Astrocyte (in vitro differentiated cells and primary cell): ENCODE data around the gene JAKMIP1. TPM values are rescaled to one million over a fixed set of nuclear protein-coding genes. Genes with fewer than 3 reads are reported as not detected.

Source experiments
- DNase-seq: peaks from one replicate; pipeline ENCODE4 v3.0.0-alpha.2; 2010; ENCODE audit warnings: low read depth
- FAIRE-seq: peaks from 2 replicates; lab custom pipeline; 2011; peaks lifted over from hg19 to GRCh38; lab: Jason Lieb, UNC
- H2AFZ ChIP-seq: 2 replicates; pipeline ENCODE4 v1.6.0; 2012; ENCODE audit warnings: low read depth, low read length, inconsistent platforms
- H3K27ac ChIP-seq: 2 replicates; pipeline ENCODE4 v1.5.1; 2011; ENCODE audit warnings: low read depth, low read length, inconsistent platforms
- H3K27me3 ChIP-seq: 2 replicates; pipeline ENCODE4 v1.6.0; 2011; ENCODE audit warnings: low read length, inconsistent platforms; ENCODE audit not compliant: insufficient read depth
- H3K36me3 ChIP-seq: 2 replicates; pipeline ENCODE4 v1.5.1; 2011; ENCODE audit warnings: low read length, inconsistent platforms; ENCODE audit not compliant: insufficient read depth
- H3K4me1 ChIP-seq: 2 replicates; pipeline ENCODE4 v1.5.1; 2011; ENCODE audit warnings: low read length, inconsistent platforms; ENCODE audit not compliant: insufficient read depth
- H3K4me2 ChIP-seq: 2 replicates; pipeline ENCODE4 v1.6.0; 2012; ENCODE audit warnings: low read length, inconsistent platforms
- H3K4me3 ChIP-seq: 2 replicates; pipeline ENCODE4 v1.5.1; 2011; ENCODE audit warnings: low read depth, mild to moderate bottlenecking, low read length, inconsistent platforms; ENCODE audit not compliant: insufficient read depth
- H3K79me2 ChIP-seq: 2 replicates; pipeline ENCODE4 v1.6.0; 2012; ENCODE audit warnings: mild to moderate bottlenecking, low read length, inconsistent platforms; ENCODE audit not compliant: insufficient read depth
- H3K9ac ChIP-seq: 2 replicates; pipeline ENCODE4 v1.6.0; 2012; ENCODE audit warnings: mild to moderate bottlenecking, low read length, inconsistent platforms
- H3K9me3 ChIP-seq: 2 replicates; pipeline ENCODE4 v1.5.1; 2012; ENCODE audit warnings: low read depth, mild to moderate bottlenecking, low read length, inconsistent platforms; ENCODE audit not compliant: insufficient read depth
- H4K20me1 ChIP-seq: 2 replicates; pipeline ENCODE4 v1.6.0; 2012; ENCODE audit warnings: low read length, inconsistent platforms; ENCODE audit not compliant: insufficient read depth
- H3K27ac Mint-ChIP-seq: one replicate; pipeline ENCODE4 v1.8.0; 2021; ENCODE audit warnings: mild to moderate bottlenecking, mixed read lengths; ENCODE audit not compliant: unreplicated experiment
- H3K27me3 Mint-ChIP-seq: one replicate; pipeline ENCODE4 v1.8.0; 2021; ENCODE audit warnings: low read depth, mixed read lengths; ENCODE audit not compliant: unreplicated experiment
- H3K36me3 Mint-ChIP-seq: one replicate; pipeline ENCODE4 v1.8.0; 2021; ENCODE audit warnings: low read depth, mixed read lengths; ENCODE audit not compliant: unreplicated experiment
- H3K4me1 Mint-ChIP-seq: one replicate; pipeline ENCODE4 v1.8.0; 2021; ENCODE audit warnings: low read depth, mixed read lengths; ENCODE audit not compliant: unreplicated experiment
- H3K4me3 Mint-ChIP-seq: one replicate; pipeline ENCODE4 v1.8.0; 2021; ENCODE audit warnings: mild to moderate bottlenecking, moderate library complexity, mixed read lengths; ENCODE audit not compliant: unreplicated experiment
- H3K9me3 Mint-ChIP-seq: one replicate; pipeline ENCODE4 v1.8.0; 2021; ENCODE audit warnings: mild to moderate bottlenecking, mixed read lengths; ENCODE audit not compliant: unreplicated experiment
- EZH2 ChIP-seq: IDR thresholded peaks from 2 replicates; pipeline ENCODE4 v1.6.1; 2012; ENCODE audit warnings: mild to moderate bottlenecking, low read length, inconsistent platforms; ENCODE audit not compliant: insufficient read depth
- total RNA-seq: library from RNA; stranded (reverse); gene quantifications from 2 replicates; pipeline ENCODE4 v1.2.1, GENCODE V29; 2021
- TF ChIP-seq, protein P1 (sequence below): IDR thresholded peaks from 2 replicates; pipeline ENCODE4 v1.5.1; 2011; ENCODE audit warnings: low read depth, mild to moderate bottlenecking, inconsistent platforms, low read length, moderate library complexity; ENCODE audit not compliant: insufficient read depth

JAKMIP1 gene
- total RNA-seq, 1 donor from 2014 or later: 0.50 TPM

DNA sequence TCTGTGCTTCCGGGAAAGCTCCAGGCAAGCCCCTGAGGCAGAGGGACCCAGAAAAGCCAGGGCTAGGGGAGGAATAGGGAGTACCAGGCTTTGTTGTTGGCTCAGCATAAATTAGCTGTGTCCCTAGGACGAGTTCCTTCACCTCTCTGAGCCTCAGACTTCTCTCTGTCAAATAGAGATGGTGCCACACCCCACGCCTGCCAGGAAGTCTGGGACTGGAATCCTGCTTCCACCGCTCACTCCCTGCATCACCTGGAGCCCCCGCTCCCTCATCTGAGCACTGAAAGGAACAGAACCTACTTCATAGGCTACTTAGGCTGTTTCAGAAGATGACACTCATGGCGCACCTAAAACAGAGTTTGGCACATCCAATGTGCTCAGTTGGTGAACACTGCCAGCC is 8.1 kb upstream of the JAKMIP1 start:
- no peaks in the 10 kb centered on the region for H3K4me1 ChIP-seq
- no peaks in the 10 kb centered on the region for H3K79me2 ChIP-seq
- no peak for FAIRE-seq
- no peak for DNase-seq
- H3K4me2 ChIP-seq: no peak overlapping the region
- no peak overlapping the region for H2AFZ ChIP-seq
- no peak overlapping the region for H3K27ac Mint-ChIP-seq
- peaks cover 58% of the 10 kb centered on the region for H3K27me3 Mint-ChIP-seq
- no peak overlapping the region for H3K4me3 ChIP-seq
- TF ChIP-seq EZH2: no peak
- H3K9me3 ChIP-seq: no peaks in the 10 kb centered on the region
- H3K27ac ChIP-seq: no peak overlapping the region
- H3K4me3 Mint-ChIP-seq: no peak overlapping the region
- no peaks in the 10 kb centered on the region for H3K27me3 ChIP-seq
- no peaks in the 10 kb centered on the region for H3K9me3 Mint-ChIP-seq
- H3K9ac ChIP-seq: no peak overlapping the region
- no peaks in the 10 kb centered on the region for H3K36me3 Mint-ChIP-seq
- H3K4me1 Mint-ChIP-seq: no peaks in the 10 kb centered on the region
- no peaks in the 10 kb centered on the region for H3K36me3 ChIP-seq
- H4K20me1 ChIP-seq: no peaks in the 10 kb centered on the region

DNA sequence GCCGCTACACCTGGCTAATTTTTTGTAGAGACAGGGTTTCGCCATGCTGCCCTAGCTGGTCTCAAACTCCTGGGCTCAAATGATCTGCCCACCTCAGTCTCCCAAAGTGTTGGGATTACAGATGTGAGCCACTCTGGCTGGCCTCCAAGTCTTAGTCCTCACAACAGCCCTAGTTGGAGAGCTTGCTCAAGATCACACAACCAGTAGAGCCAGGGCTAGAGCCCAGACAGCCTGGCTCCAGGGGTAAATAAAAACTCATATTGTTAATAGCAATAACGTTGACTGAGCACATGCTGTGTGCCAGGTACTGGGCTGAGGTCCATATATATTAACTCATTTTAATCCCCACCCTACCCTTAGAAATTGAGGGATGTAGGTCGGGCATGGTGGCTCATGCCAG is 7.3 kb upstream of the JAKMIP1 start:
- H3K79me2 ChIP-seq: no peaks in the 10 kb centered on the region
- no peak overlapping the region for H3K27ac ChIP-seq
- Mint-ChIP-seq H3K4me1 (no peaks in the 10 kb centered on the region), H3K27me3 (peaks cover 58% of the 10 kb centered on the region), H3K27ac (no peak overlapping the region), H3K4me3 (no peak overlapping the region), H3K9me3 (no peaks in the 10 kb centered on the region), H3K36me3 (no peaks in the 10 kb centered on the region)
- no peak overlapping the region for H3K4me2 ChIP-seq
- H3K27me3 ChIP-seq: no peaks in the 10 kb centered on the region
- H2AFZ ChIP-seq: no peak overlapping the region
- no peaks in the 10 kb centered on the region for H3K9me3 ChIP-seq
- H3K9ac ChIP-seq: no peak overlapping the region
- H4K20me1 ChIP-seq: no peaks in the 10 kb centered on the region
- no peak for DNase-seq
- H3K36me3 ChIP-seq: no peaks in the 10 kb centered on the region
- no peak overlapping the region for H3K4me3 ChIP-seq
- no peak for TF ChIP-seq EZH2
- TF ChIP-seq, protein P1, sequence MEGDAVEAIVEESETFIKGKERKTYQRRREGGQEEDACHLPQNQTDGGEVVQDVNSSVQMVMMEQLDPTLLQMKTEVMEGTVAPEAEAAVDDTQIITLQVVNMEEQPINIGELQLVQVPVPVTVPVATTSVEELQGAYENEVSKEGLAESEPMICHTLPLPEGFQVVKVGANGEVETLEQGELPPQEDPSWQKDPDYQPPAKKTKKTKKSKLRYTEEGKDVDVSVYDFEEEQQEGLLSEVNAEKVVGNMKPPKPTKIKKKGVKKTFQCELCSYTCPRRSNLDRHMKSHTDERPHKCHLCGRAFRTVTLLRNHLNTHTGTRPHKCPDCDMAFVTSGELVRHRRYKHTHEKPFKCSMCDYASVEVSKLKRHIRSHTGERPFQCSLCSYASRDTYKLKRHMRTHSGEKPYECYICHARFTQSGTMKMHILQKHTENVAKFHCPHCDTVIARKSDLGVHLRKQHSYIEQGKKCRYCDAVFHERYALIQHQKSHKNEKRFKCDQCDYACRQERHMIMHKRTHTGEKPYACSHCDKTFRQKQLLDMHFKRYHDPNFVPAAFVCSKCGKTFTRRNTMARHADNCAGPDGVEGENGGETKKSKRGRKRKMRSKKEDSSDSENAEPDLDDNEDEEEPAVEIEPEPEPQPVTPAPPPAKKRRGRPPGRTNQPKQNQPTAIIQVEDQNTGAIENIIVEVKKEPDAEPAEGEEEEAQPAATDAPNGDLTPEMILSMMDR: no peak
- H3K4me1 ChIP-seq: no peaks in the 10 kb centered on the region
- no peak for FAIRE-seq

DNA sequence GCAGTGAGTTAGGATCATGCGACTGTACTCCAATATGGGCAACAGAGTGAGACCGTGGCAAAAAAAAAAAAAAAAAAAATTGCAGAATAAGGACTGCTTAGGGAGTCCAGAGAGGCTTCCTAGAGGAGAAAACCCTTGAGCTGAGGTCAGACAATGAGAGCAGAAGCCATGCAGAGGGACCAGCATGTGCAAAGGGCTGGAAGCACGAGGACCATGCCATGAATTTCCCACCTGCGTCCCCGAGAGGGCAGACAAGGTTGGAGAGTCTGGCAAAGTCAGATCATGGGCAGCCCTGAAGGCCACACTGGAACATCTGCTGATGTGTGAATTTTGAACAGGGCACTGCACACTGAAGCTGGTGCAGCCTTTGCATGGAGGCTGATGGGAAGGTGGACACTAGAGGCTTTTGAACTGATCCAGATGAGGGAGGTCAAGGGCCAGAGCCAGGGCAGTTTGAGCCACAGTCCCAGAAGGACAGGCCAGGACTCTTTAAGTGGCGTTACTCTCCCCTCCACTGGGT is 6.5 kb upstream of the JAKMIP1 start:
- no peak overlapping the region for H3K4me2 ChIP-seq

More for the DNA sequence above, 6.5 kb upstream of the JAKMIP1 start:
- Mint-ChIP-seq H3K9me3 (no peaks in the 10 kb centered on the region), H3K27me3 (peaks cover 66% of the 10 kb centered on the region), H3K4me1 (no peaks in the 10 kb centered on the region), H3K27ac (no peak overlapping the region), H3K4me3 (no peak overlapping the region), H3K36me3 (no peaks in the 10 kb centered on the region)
- Histone ChIP-seq H3K27ac (no peak overlapping the region), H4K20me1 (no peaks in the 10 kb centered on the region), H3K9ac (no peak overlapping the region), H2AFZ (no peak overlapping the region), H3K27me3 (no peaks in the 10 kb centered on the region), H3K4me3 (no peak overlapping the region), H3K36me3 (no peaks in the 10 kb centered on the region), H3K9me3 (no peaks in the 10 kb centered on the region), H3K79me2 (no peaks in the 10 kb centered on the region), H3K4me1 (no peaks in the 10 kb centered on the region)
- FAIRE-seq (no peak), DNase-seq (no peak)
- no peak for TF ChIP-seq EZH2
- TF ChIP-seq, protein P1: no peak
